Measurements from ENCODE around the gene POLA1.

DNA sequence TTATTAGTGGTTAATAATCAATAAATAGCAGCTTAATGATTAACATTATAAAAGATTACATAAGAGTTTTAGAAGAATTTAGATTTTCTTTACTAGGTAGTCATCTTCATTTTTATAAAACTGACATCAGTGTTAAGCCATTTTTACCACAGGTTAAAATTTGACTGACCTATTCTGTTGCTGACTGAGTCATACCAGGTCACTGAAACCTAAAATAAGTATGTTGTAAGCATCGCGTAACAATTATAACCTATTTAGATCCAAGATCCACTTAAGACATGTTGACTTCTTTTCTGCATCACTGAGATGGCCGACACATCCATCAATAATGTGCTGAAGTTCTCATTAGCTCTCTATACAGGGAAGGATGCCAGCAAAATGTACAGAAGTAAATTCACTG lies 285.4 kb downstream of the POLA1 start:
- TF ChIP-seq CTCF (IDR thresholded peaks at IDR 0.05) = no peak
- TF ChIP-seq POLR2A (IDR thresholded peaks at IDR 0.05) = no peak

Data from adrenal gland (tissue), 5 donors.